HG02852 (cell line): ENCODE results near the gene HOXA13.

Source experiments
- ATAC-seq: cut with Tn5 transposase; IDR thresholded peaks from one replicate; pipeline ENCODE4 v1.9.1; 2021; ENCODE audit warnings: mild to moderate bottlenecking, moderate library complexity; ENCODE audit not compliant: unreplicated experiment

The HOXA13 gene

GRCh38 chr7:27149842-27150567, 49.9 kb downstream of the HOXA13 start:
- no peak for ATAC-seq

GRCh38 chr7:27148756-27149641, 50.9 kb downstream of the HOXA13 start:
- ATAC-seq = no peak

- ATAC-seq = no peak
These were observed 51.7 kb downstream of the HOXA13 start for GRCh38 chr7:27148031-27148755.

GRCh38 chr7:27147199-27148030, 52.5 kb downstream of the HOXA13 start, which contains the start of gene HOXA6:
HOXA6 (minus strand) TSS chr7:27147774; CDS start chr7:27147749, 25 bp downstream.
- ATAC-seq = no peak

GRCh38 chr7:27146491-27147198, 53.2 kb downstream of the HOXA13 start:
- no peak for ATAC-seq

- no peak for ATAC-seq
These were observed 53.9 kb downstream of the HOXA13 start for GRCh38 chr7:27145914-27146412.

GRCh38 chr7:27145165-27145913, 54.6 kb downstream of the HOXA13 start:
- no peak for ATAC-seq

- ATAC-seq = no peak
These were observed 55.1 kb downstream of the HOXA13 start for GRCh38 chr7:27144781-27145164.
